IMR-90 (cell line): ENCODE measurements around the gene SNRPA1. TPM values are rescaled to one million over a fixed set of nuclear protein-coding genes. Genes with fewer than 3 reads are reported as not detected.
A peak's percentile ranks its signal among the peaks of the same experiment; 100 is the strongest.

Experiments
- ATAC-seq: fragments of 200-7000 bp; cut with Tn5 transposase; 2 replicates; pipeline ENCODE4 v1.9.1; 2020; ENCODE audit warnings: low read depth, mild to moderate bottlenecking, moderate library complexity
- BruUV-seq: library from RNA; stranded (reverse); fragments of 400-500 nt; replicated peaks from 2 replicates; lab custom pipeline; 2021; lab: Mats Ljungman, UMichigan
- CTCF ChIA-PET: fragments of 300-600 bp; formaldehyde crosslinking; extraction: SDS; loops from one replicate; lab custom pipeline; 2021; ENCODE audit warnings: antibody characterized with exemption; lab: Yijun Ruan, JAX
- POLR2A ChIA-PET: fragments of 300-600 bp; sonication (Branson Sonifier 250); formaldehyde crosslinking; loops from one replicate; lab custom pipeline; 2022; ENCODE audit warnings: antibody characterized with exemption; ENCODE audit not compliant: unreplicated experiment; lab: Charles Lee
- DNase-seq: peaks from one replicate; pipeline ENCODE4 v3.0.0; 2013
- H2AFZ ChIP-seq: replicated peaks from 2 replicates; pipeline ENCODE3; 2013; ENCODE audit warnings: low read length, mild to moderate bottlenecking; ENCODE audit not compliant: poor library complexity
- H2AK5ac ChIP-seq: 2 replicates; pipeline ENCODE4 v1.6.1; 2013; ENCODE audit warnings: low read depth, low read length, inconsistent platforms
- H2AK9ac ChIP-seq: replicated peaks from 2 replicates; pipeline ENCODE3; 2013; ENCODE audit warnings: mild to moderate bottlenecking, low read depth, low read length, moderate library complexity; ENCODE audit not compliant: poor library complexity
- H2BK120ac ChIP-seq: 2 replicates; pipeline ENCODE4 v1.6.1; 2013; ENCODE audit warnings: low read depth, low read length, inconsistent platforms
- H2BK15ac ChIP-seq: 3 replicates; pipeline ENCODE4 v1.6.1; 2013; ENCODE audit warnings: low read depth, low read length, inconsistent platforms
- H2BK20ac ChIP-seq: 2 replicates; pipeline ENCODE4 v1.6.1; 2013; ENCODE audit warnings: low read depth, mild to moderate bottlenecking, inconsistent platforms, low read length, moderate library complexity
- H2BK5ac ChIP-seq: 2 replicates; pipeline ENCODE4 v1.6.1; 2013; ENCODE audit warnings: mild to moderate bottlenecking, low read depth, low read length, inconsistent platforms; ENCODE audit not compliant: poor library complexity, severe bottlenecking
- H3K14ac ChIP-seq: replicated peaks from 2 replicates; pipeline ENCODE4 v1.6.1; 2013; ENCODE audit warnings: low read depth, low read length, inconsistent platforms
- H3K18ac ChIP-seq: 2 replicates; pipeline ENCODE4 v1.6.1; 2013; ENCODE audit warnings: low read depth, low read length, control low read depth
- H3K23ac ChIP-seq: 2 replicates; pipeline ENCODE4 v1.6.1; 2013; ENCODE audit warnings: low read depth, low read length, inconsistent platforms
- H3K27ac ChIP-seq: 2 replicates; pipeline ENCODE4 v1.5.1; 2013; ENCODE audit warnings: mild to moderate bottlenecking, control low read depth, low read length; ENCODE audit not compliant: insufficient read depth
- H3K27me3 ChIP-seq: 2 replicates; pipeline ENCODE4 v1.6.1; 2013; ENCODE audit warnings: low read length; ENCODE audit not compliant: control insufficient read depth, insufficient read depth
- H3K36me3 ChIP-seq: 2 replicates; pipeline ENCODE4 v1.6.1; 2013; ENCODE audit warnings: low read length, mixed read lengths; ENCODE audit not compliant: control insufficient read depth, insufficient read depth
- H3K4ac ChIP-seq: 2 replicates; pipeline ENCODE4 v1.6.1; 2013; ENCODE audit warnings: low read depth, low read length, inconsistent platforms
- H3K4me1 ChIP-seq: 2 replicates; pipeline ENCODE4 v1.6.1; 2013; ENCODE audit warnings: low read length, mixed read lengths; ENCODE audit not compliant: control insufficient read depth, insufficient read depth
- H3K4me2 ChIP-seq: 2 replicates; pipeline ENCODE4 v1.6.1; 2013; ENCODE audit warnings: low read depth, mild to moderate bottlenecking, control low read depth, low read length, moderate library complexity
- H3K4me3 ChIP-seq: 2 replicates; pipeline ENCODE4 v1.5.1; 2013; ENCODE audit warnings: low read depth, mild to moderate bottlenecking, control low read depth, low read length, moderate library complexity; ENCODE audit not compliant: insufficient read depth
- H3K56ac ChIP-seq: 2 replicates; pipeline ENCODE4 v1.6.1; 2013; ENCODE audit warnings: low read length, inconsistent platforms; ENCODE audit not compliant: insufficient read depth; ENCODE audit errors: extremely low read depth
- H3K79me1 ChIP-seq, 2 experiments: 2 replicates each; pipeline ENCODE4 v1.6.1; 2013; ENCODE audit warnings: low read length in 2 of 2, inconsistent platforms in 1 of 2, low read depth in 1 of 2
- H3K9ac ChIP-seq: 2 replicates; pipeline ENCODE4 v1.6.1; 2013; ENCODE audit warnings: low read depth, low read length, control low read depth
- H3K9me1 ChIP-seq: 2 replicates; pipeline ENCODE4 v1.6.1; 2013; ENCODE audit warnings: low read length, inconsistent platforms; ENCODE audit not compliant: insufficient read depth
- H3K9me3 ChIP-seq: 2 replicates; pipeline ENCODE4 v1.6.1; 2013; ENCODE audit warnings: low read length; ENCODE audit not compliant: control insufficient read depth, insufficient read depth
- H4K20me1 ChIP-seq: 2 replicates; pipeline ENCODE4 v1.6.1; 2013; ENCODE audit warnings: low read length, inconsistent platforms; ENCODE audit not compliant: insufficient read depth
- H4K5ac ChIP-seq: 2 replicates; pipeline ENCODE4 v1.6.1; 2013; ENCODE audit warnings: mild to moderate bottlenecking, low read depth, low read length, control low read depth
- H4K8ac ChIP-seq, 2 experiments: 2 replicates each; pipeline ENCODE4 v1.6.1; 2013; ENCODE audit warnings: low read depth in 2 of 2, low read length in 2 of 2, control low read depth in 1 of 2, inconsistent platforms in 1 of 2
- H4K91ac ChIP-seq: 2 replicates; pipeline ENCODE4 v1.6.1; 2013; ENCODE audit warnings: low read depth, low read length, inconsistent platforms; ENCODE audit not compliant: insufficient read depth
- BHLHE40 ChIP-seq: fragments of 150-350 bp; IDR thresholded peaks from 2 replicates; pipeline ENCODE4 v1.6.1; 2016; ENCODE audit warnings: mild to moderate bottlenecking, low read depth, low read length
- CEBPB ChIP-seq: IDR thresholded peaks from 2 replicates; pipeline ENCODE4 v1.6.1; 2012; ENCODE audit warnings: low read depth, low read length, improper control_type of control experiment
- MAZ ChIP-seq: IDR thresholded peaks from 2 replicates; pipeline ENCODE4 v1.6.1; 2012; ENCODE audit warnings: low read depth, mild to moderate bottlenecking, low read length, improper control_type of control experiment, moderate library complexity, borderline replicate concordance
- MXI1 ChIP-seq: IDR thresholded peaks from 2 replicates; pipeline ENCODE4 v1.6.1; 2012; ENCODE audit warnings: low read depth, mild to moderate bottlenecking, low read length, moderate library complexity, borderline replicate concordance
- POLR2A ChIP-seq: IDR thresholded peaks from 2 replicates; pipeline ENCODE4 v1.6.1; 2012; ENCODE audit warnings: mild to moderate bottlenecking, low read depth, low read length
- RCOR1 ChIP-seq: IDR thresholded peaks from 2 replicates; pipeline ENCODE4 v1.6.1; 2012; ENCODE audit warnings: mild to moderate bottlenecking, low read length, improper control_type of control experiment; ENCODE audit not compliant: insufficient replicate concordance
- RFX5 ChIP-seq: IDR thresholded peaks from 2 replicates; pipeline ENCODE4 v1.8.0; 2012; ENCODE audit warnings: low read depth, mild to moderate bottlenecking, low read length, moderate library complexity
- SMC3 ChIP-seq: fragments of 150-350 bp; IDR thresholded peaks from 2 replicates; pipeline ENCODE4 v1.6.1; 2016; ENCODE audit warnings: low read depth, mild to moderate bottlenecking, antibody characterized with exemption, low read length, moderate library complexity
- WGBS, 2 experiments: methylation state at CpG; one replicate each; pipeline versions ENCODE4 v1.1.5 to v1.1.7; 2013; ENCODE audit warnings: missing lambda C conversion rate in 2 of 2; ENCODE audit not compliant: insufficient read length in 1 of 2; ENCODE audit errors: extremely low coverage in 2 of 2; 5-methylcytosine and 5-hydroxymethylcytosine counted together
- dilution Hi-C: fragments of 300-500 bp; cut with HindIII; formaldehyde crosslinking; loops from one replicate; pipeline ENCODE4 v1.14.3; 2018; ENCODE audit warnings: low sequenced_read_pairs; ENCODE audit not compliant: unreplicated experiment
- in situ Hi-C: fragments of 300-500 bp; cut with MboI; formaldehyde crosslinking; loops from 3 replicates; pipeline ENCODE4 v1.14.3; 2019; ENCODE audit warnings: low sequenced_read_pairs, inconsistent platforms, mixed read lengths
- intact Hi-C: fragments of 100-400 bp; cut with micrococcal nuclease; formaldehyde crosslinking; loops from 2 replicates; pipeline ENCODE4 v1.10.0; 2022
- polyA plus RNA-seq, 3 experiments: library from polyadenylated mRNA; depleted of rRNA; stranded (reverse); fragments of >200 nt; gene quantifications; 2 replicates each; pipeline ENCODE4 v1.2.3, GENCODE V29; 2012; ENCODE audit warnings: low replicate concordance in 1 of 3
- total RNA-seq: library from RNA; depleted of rRNA; stranded (reverse); fragments of >200 nt; gene quantifications from 2 replicates; pipeline ENCODE4 v1.2.3, GENCODE V29; 2012

Gene SNRPA1
- total and polyA plus RNA-seq, 2 of the 4 experiments (the other 2 are of a cell fraction), result 37.1 to 79.9 TPM

- H3K14ac ChIP-seq, result peak overlapping the region; percentile 96
- no peaks in the 10 kb centered on the region for H3K9me1 ChIP-seq
- H3K23ac ChIP-seq, result peak overlapping the region; percentile 94
- ChIA-PET CTCF (interaction anchor here (0.7 to 2.2 kb wide), 4 partner anchors 345 to 1591 kb away, joined by 3 to 5 read pairs (median 4); no protein-coding TSS in a partner anchor), POLR2A (no interaction called here)
- in situ Hi-C loops (no loop called here), dilution Hi-C loops (no loop called here), intact Hi-C loops (loop anchor here (1.0 kb wide), 1 partner anchor 346 kb away; no protein-coding TSS in a partner anchor)
- no peak overlapping the region for H3K18ac ChIP-seq
- peak overlapping the region; percentile 73 to 98; a peak in 2 of 4 replicates for H4K8ac ChIP-seq
- peak overlapping the region; percentile 84 for H3K27ac ChIP-seq
- peak overlapping the region; percentile 71 for H3K4me3 ChIP-seq
- H3K9me3 ChIP-seq, result no peaks in the 10 kb centered on the region
- peak overlapping the region; percentile 82 for H3K9ac ChIP-seq
- TF ChIP-seq SMC3 (no peak), RFX5 (no peak), MAZ (no peak), MXI1 (no peak), CEBPB (no peak), BHLHE40 (no peak), POLR2A (no peak), RCOR1 (no peak)
- H3K4me2 ChIP-seq, result peak overlapping the region; percentile 80
- no peaks in the 10 kb centered on the region for H3K27me3 ChIP-seq
- DNase-seq (peak; percentile 72), ATAC-seq (peak; percentile 1; the same call in 1 of the 2 replicates)
- H3K79me1 ChIP-seq, result peaks cover 0 to 24% of the 10 kb centered on the region in 2 experiments; a peak in 2 of 4 replicates
- no peak overlapping the region for H2BK15ac ChIP-seq
- H2BK20ac ChIP-seq, result no peak overlapping the region
- H2AFZ ChIP-seq, result peak overlapping the region; percentile 96
- BruUV-seq, result no TSS peak
- no peaks in the 10 kb centered on the region for H3K36me3 ChIP-seq
- peak overlapping the region; percentile 67 for H4K91ac ChIP-seq
- peak overlapping the region; percentile 64 for H4K5ac ChIP-seq
- H3K4me1 ChIP-seq, result peaks cover 6% of the 10 kb centered on the region
- WGBS, 2 experiments, result no CpG with 5 or more reads among the region's 20 CpGs
- H3K56ac ChIP-seq, result peak overlapping the region; percentile 93; the same call in 1 of the 2 replicates
- H2AK5ac ChIP-seq, result peak overlapping the region; percentile 76; the same call in 1 of the 2 replicates
- peak overlapping the region; percentile 71; the same call in 1 of the 2 replicates for H2BK120ac ChIP-seq
- peaks cover 25% of the 10 kb centered on the region for H4K20me1 ChIP-seq
- peak overlapping the region; percentile 91 for H3K4ac ChIP-seq
- H2AK9ac ChIP-seq, result peak overlapping the region; percentile 73
- H2BK5ac ChIP-seq, result peak overlapping the region; percentile 69
Observed at GRCh38 chr15:101295607-101296161, 636 bp upstream of the SNRPA1 start.
